Endodermal cell (in vitro differentiated cells): ENCODE results near the gene CACNA2D1. TPM values are rescaled to one million over a fixed set of nuclear protein-coding genes. Genes with fewer than 3 reads are reported as not detected.

Experiments
- DNase-seq: peaks from one replicate; pipeline ENCODE4 v3.0.0-alpha.2; 2017
- H3K27ac ChIP-seq: 2 replicates; pipeline ENCODE4 v1.5.1; 2013; ENCODE audit warnings: mild to moderate bottlenecking, low read depth, low read length, moderate library complexity
- H3K27me3 ChIP-seq: 2 replicates; pipeline ENCODE4 v1.6.1; 2013; ENCODE audit warnings: mild to moderate bottlenecking, low read length, moderate library complexity; ENCODE audit not compliant: insufficient read depth, control insufficient read depth, poor library complexity, severe bottlenecking
- H3K36me3 ChIP-seq: 2 replicates; pipeline ENCODE4 v1.7.0; 2013; ENCODE audit warnings: mild to moderate bottlenecking, low read length, moderate library complexity; ENCODE audit not compliant: control insufficient read depth, insufficient read depth
- H3K4me1 ChIP-seq: one replicate; pipeline ENCODE4 v1.7.0; 2013; ENCODE audit warnings: low read length; ENCODE audit not compliant: control insufficient read depth, insufficient read depth
- H3K4me3 ChIP-seq: 2 replicates; pipeline ENCODE4 v1.5.1; 2013; ENCODE audit warnings: mild to moderate bottlenecking, low read length, moderate library complexity
- H3K9ac ChIP-seq: 2 replicates; pipeline ENCODE4 v1.6.1; 2013; ENCODE audit warnings: mild to moderate bottlenecking, low read length, moderate library complexity; ENCODE audit not compliant: poor library complexity, severe bottlenecking; ENCODE audit errors: extremely low read depth
- H3K9me3 ChIP-seq: 2 replicates; pipeline ENCODE4 v1.6.1; 2013; ENCODE audit warnings: mild to moderate bottlenecking, low read length, moderate library complexity; ENCODE audit not compliant: control insufficient read depth
- H3K27ac Mint-ChIP-seq: 2 replicates; pipeline ENCODE4 v1.8.0; 2020; ENCODE audit warnings: mixed read lengths
- H3K27me3 Mint-ChIP-seq: 2 replicates; pipeline ENCODE4 v1.8.0; 2021; ENCODE audit warnings: mild to moderate bottlenecking, mixed read lengths; ENCODE audit not compliant: insufficient read depth
- H3K36me3 Mint-ChIP-seq: 2 replicates; pipeline ENCODE4 v1.8.0; 2020; ENCODE audit warnings: low read depth, mixed read lengths
- H3K4me1 Mint-ChIP-seq: 2 replicates; pipeline ENCODE4 v1.8.0; 2020; ENCODE audit warnings: mixed read lengths
- H3K4me3 Mint-ChIP-seq: 2 replicates; pipeline ENCODE4 v1.8.0; 2020; ENCODE audit warnings: mild to moderate bottlenecking, moderate library complexity, mixed read lengths
- H3K9me3 Mint-ChIP-seq: 2 replicates; pipeline ENCODE4 v1.8.0; 2020; ENCODE audit warnings: mild to moderate bottlenecking, mixed read lengths
- WGBS, 2 experiments: methylation state at CpG; one replicate each; pipeline versions ENCODE4 v1.1.5 to v1.1.7; 2013; ENCODE audit warnings: missing lambda C conversion rate in 2 of 2, mixed read lengths in 1 of 2; ENCODE audit not compliant: insufficient coverage in 1 of 2, insufficient read length in 1 of 2; 5-methylcytosine and 5-hydroxymethylcytosine counted together
- total RNA-seq, 2 donors: library from RNA; stranded (reverse); fragmentation: NEBNext Ultra II Directional in 1 of 2; extraction: Animal tissue kit (Norgen Biotek cat#: 25700) in 1 of 2; gene quantifications; 2 replicates in 1 of 2; 3 replicates in 1 of 2; pipeline ENCODE4 v1.2.1, GENCODE V29; 2021
- TF ChIP-seq, protein P1 (sequence below): fragments of 200-600 bp; sonication (generic); conservative IDR thresholded peaks from 2 replicates; pipeline ENCODE4 v1.5.0; 2021; ENCODE audit warnings: antibody characterized with exemption, mild to moderate bottlenecking

Gene CACNA2D1
- total RNA-seq, 2 donors from 2014 or later = 16.9 to 26.8 TPM

GRCh38 chr7:82258181-82258580 lies 185.4 kb downstream of the CACNA2D1 start:
- Mint-ChIP-seq H3K27me3 (no peaks in the 10 kb centered on the region), H3K36me3 (peaks cover 7% of the 10 kb centered on the region), H3K4me3 (no peak overlapping the region), H3K27ac (no peak overlapping the region), H3K9me3 (no peaks in the 10 kb centered on the region), H3K4me1 (peaks cover under 1% of the 10 kb centered on the region)
- no peaks in the 10 kb centered on the region for H3K4me1 ChIP-seq
- DNase-seq = no peak
- no peaks in the 10 kb centered on the region for H3K9me3 ChIP-seq
- no peaks in the 10 kb centered on the region for H3K27me3 ChIP-seq
- TF ChIP-seq, protein P1, sequence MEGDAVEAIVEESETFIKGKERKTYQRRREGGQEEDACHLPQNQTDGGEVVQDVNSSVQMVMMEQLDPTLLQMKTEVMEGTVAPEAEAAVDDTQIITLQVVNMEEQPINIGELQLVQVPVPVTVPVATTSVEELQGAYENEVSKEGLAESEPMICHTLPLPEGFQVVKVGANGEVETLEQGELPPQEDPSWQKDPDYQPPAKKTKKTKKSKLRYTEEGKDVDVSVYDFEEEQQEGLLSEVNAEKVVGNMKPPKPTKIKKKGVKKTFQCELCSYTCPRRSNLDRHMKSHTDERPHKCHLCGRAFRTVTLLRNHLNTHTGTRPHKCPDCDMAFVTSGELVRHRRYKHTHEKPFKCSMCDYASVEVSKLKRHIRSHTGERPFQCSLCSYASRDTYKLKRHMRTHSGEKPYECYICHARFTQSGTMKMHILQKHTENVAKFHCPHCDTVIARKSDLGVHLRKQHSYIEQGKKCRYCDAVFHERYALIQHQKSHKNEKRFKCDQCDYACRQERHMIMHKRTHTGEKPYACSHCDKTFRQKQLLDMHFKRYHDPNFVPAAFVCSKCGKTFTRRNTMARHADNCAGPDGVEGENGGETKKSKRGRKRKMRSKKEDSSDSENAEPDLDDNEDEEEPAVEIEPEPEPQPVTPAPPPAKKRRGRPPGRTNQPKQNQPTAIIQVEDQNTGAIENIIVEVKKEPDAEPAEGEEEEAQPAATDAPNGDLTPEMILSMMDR = no peak
- H3K4me3 ChIP-seq = no peak overlapping the region
- no peak overlapping the region for H3K27ac ChIP-seq
- no peaks in the 10 kb centered on the region for H3K36me3 ChIP-seq
- WGBS, 2 experiments = 90% methylated on average over 2 of the region's 2 CpGs
- no peak overlapping the region for H3K9ac ChIP-seq

GRCh38 chr7:82257118-82257695 lies 186.4 kb downstream of the CACNA2D1 start:
- no peak for DNase-seq

DNA sequence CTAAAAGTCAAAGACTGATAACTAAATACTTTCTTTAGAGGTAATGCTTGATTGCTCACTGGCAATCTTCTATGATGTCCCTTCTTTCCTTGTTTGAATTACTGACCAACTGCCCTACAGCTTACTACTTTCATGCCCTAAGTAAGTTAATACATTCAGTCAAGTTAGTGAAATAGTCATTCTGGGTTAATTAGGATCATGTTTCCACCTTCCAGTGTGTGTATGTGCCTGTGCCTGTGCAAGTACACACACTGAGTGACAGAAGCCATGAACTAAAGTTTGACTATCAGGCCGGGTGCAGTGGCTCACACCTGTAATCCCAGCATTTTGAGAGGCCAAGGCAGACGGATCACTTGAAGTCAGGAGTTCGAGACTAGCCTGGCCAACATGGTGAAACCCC lies 187.9 kb downstream of the CACNA2D1 start:
- Histone ChIP-seq H3K27ac (no peak overlapping the region), H3K4me3 (no peak overlapping the region), H3K4me1 (peaks cover 8% of the 10 kb centered on the region), H3K9ac (no peak overlapping the region), H3K36me3 (no peaks in the 10 kb centered on the region), H3K9me3 (no peaks in the 10 kb centered on the region), H3K27me3 (no peaks in the 10 kb centered on the region)
- WGBS, 2 experiments = 81 to 98% methylated on average over 3 of the region's 3 CpGs
- no peak overlapping the region for H3K4me3 Mint-ChIP-seq
- H3K9me3 Mint-ChIP-seq = no peaks in the 10 kb centered on the region
- peaks cover 11% of the 10 kb centered on the region for H3K4me1 Mint-ChIP-seq
- H3K36me3 Mint-ChIP-seq = no peaks in the 10 kb centered on the region
- no peaks in the 10 kb centered on the region for H3K27me3 Mint-ChIP-seq
- H3K27ac Mint-ChIP-seq = no peak overlapping the region
- TF ChIP-seq, protein P1 = no peak
- DNase-seq = no peak

More at GRCh38 chr7:82257118-82257695, 186.4 kb downstream of the CACNA2D1 start:
- Histone ChIP-seq H3K9ac (no peak overlapping the region), H3K27me3 (no peaks in the 10 kb centered on the region), H3K4me1 (peaks cover 4% of the 10 kb centered on the region), H3K27ac (no peak overlapping the region), H3K36me3 (no peaks in the 10 kb centered on the region), H3K4me3 (no peak overlapping the region), H3K9me3 (no peaks in the 10 kb centered on the region)
- TF ChIP-seq, protein P1 = no peak
- Mint-ChIP-seq H3K4me1 (peaks cover 8% of the 10 kb centered on the region), H3K4me3 (no peak overlapping the region), H3K9me3 (no peaks in the 10 kb centered on the region), H3K36me3 (peaks cover under 1% of the 10 kb centered on the region), H3K27me3 (no peaks in the 10 kb centered on the region), H3K27ac (no peak overlapping the region)
- WGBS, 2 experiments = 96 to 100% methylated on average over 1 to 2 of the region's 2 CpGs
